ACHN (cell line): ENCODE results near the gene AKAP10.
A peak's percentile ranks its signal among the peaks of the same experiment; 100 is the strongest.
"Not testable (repeated sequence)": the region's sequence is repeated elsewhere in the genome, so short reads cannot be mapped to it uniquely, and the experiment has no call there.

Experiments
- DNase-seq: peaks from one replicate; pipeline ENCODE4 v3.0.0-alpha.2; 2015
- in situ Hi-C: cut with HindIII; loops from 2 replicates; pipeline ENCODE4 v1.10.0; 2017; ENCODE audit warnings: low sequenced_read_pairs, low pct_ligation_motif_present, low pct_unique_long_range_greater_than_20kb

AKAP10 gene

DNA sequence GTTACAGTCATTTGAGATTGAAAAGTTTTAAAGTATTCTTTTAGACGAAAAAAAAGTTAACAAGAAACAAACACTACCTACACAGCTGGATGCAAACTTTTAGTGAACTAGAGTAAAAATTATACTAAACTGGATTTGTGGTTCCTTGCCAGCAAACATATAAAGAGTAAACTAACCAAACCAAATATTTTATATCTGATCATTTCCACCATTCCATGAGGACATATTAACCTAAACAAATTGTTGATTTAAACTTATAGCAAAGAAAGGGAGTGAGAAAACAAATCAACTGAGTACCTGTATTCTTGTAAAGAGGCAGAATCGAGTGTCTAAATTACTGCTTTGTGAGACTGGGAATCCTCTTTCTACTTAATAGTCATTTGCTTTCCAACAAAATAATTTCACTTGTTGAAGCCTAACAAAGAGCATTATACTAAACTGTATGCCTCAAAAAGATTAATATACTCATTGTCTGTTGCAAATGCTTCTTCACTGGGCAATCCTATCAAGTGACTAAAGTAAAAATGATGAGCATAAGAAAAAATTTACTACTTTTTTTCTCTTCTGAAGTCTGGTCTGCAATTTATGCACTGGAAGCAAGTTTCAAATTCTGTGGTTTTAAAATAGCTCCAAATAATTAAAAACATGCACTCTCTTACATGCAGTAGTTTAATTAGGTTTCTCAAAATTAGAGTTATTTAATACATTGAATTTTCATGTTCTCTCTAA is 37.5 kb downstream of the AKAP10 start:
- in situ Hi-C loops: no loop called here
- no peak for DNase-seq

DNA sequence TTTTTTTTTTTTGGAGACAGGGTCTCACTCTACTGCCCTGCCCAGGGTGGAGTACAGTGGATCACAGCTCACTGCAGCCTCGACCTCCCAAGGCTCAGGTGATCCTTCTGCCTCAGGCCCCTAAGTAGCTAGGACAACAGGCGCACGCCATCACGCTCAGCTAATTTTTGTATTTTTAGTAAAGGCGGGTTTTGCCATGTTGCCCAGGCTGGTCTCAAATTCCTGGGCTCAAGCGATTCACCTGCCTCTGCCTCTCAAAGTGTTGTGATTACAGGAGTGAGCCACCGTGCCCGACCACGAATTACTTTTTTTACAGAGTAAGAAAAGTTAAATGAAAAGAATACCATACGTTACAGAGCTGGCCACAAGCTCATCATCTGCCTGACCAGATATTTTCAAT is 38.9 kb downstream of the AKAP10 start:
- DNase-seq: no peak
- in situ Hi-C loops: no loop called here

DNA sequence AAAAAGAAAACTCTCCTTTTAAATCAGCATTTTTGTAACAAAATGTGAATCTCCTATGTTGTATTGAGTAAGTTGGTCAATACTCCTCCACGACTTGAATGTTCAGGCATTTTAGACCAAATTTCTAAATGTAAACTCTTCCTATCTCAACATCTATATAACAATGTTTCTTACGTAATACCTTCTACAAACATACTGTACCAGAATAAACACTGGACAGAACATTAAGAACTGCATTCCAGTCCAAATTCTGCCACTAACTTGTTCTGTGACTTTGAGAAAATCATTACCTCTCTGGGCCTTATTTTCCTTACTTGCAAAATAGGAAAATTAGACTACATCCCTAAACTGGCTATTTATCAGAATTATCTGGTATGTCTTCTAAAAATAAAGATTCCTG is 40.1 kb downstream of the AKAP10 start:
- no peak for DNase-seq
- in situ Hi-C loops: no loop called here

DNA sequence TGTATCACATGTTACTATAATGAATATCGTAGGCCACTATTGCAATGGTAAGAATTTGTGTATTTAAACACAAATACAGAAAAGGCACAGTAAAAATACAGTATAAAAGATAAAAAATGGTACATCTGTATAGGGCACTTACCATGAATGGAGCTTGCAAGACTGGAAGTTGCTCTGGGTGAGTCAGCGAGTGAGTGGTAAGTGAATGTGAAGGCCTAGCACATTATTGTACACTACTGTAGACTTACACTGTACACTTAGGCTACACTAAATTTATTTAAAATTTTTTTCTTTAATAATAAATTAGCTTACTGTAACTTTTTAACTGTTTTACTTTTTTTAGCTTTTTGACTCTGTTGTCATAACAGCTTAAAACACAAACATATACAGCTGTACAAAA is 42.5 kb downstream of the AKAP10 start:
- no peak for DNase-seq
- in situ Hi-C loops: no loop called here

DNA sequence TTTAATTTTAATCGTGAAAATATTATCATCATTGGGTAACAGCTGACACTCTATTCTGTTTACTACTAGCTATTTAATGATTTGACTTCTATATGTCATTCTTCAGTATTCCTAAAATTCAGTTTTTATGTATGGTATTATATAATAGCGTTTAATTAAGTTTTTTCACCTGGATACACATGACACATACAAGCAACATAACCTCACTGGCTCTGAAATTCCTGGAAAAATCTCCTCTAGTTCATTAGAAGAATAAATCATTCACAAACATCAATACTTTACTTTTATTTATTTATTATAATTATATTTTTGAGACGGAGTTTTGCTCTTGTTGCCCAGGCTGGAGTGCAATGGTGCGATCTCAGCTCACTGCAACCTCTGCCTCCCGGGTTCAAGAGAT is 44.0 kb downstream of the AKAP10 start:
- in situ Hi-C loops: no loop called here
- no peak for DNase-seq

DNA sequence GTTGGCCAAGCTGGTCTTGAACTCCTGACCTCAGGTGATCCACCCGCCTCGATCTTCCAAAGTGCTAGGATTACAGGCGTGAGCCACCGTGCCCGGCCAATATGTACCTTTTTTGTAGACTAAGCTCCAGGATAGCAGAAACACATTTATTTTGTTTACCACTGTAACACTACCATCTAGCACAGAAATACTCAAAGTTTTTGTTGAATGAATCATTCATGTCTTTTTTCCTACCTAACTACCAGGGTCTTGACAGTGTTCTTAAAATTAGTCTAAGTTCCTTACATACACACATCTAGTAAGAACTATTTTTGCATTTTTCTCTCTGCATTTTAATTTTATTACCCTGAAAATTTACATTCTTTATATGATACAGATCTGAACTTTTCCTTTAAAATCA is 44.4 kb downstream of the AKAP10 start:
- in situ Hi-C loops: no loop called here
- peak; percentile 20 for DNase-seq

DNA sequence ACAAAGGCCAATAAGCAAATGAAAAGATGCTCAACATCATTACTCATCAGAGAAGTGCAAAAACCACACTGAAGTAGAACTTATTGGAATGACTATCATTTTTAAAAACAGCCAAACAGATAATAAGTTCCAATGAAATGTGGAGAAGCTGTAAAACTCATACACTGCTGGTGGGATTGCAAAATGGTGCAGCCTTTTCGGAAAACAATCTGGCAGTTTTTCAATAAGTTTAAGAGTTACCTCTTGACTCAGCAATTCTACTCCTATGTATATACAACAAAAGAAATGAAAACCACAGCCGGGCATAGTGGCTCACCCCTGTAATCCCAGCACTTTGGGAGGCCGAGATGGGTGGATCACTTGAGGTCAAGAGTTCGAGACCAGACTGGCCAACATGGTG is 49.3 kb downstream of the AKAP10 start:
- in situ Hi-C loops: no loop called here
- no peak for DNase-seq

DNA sequence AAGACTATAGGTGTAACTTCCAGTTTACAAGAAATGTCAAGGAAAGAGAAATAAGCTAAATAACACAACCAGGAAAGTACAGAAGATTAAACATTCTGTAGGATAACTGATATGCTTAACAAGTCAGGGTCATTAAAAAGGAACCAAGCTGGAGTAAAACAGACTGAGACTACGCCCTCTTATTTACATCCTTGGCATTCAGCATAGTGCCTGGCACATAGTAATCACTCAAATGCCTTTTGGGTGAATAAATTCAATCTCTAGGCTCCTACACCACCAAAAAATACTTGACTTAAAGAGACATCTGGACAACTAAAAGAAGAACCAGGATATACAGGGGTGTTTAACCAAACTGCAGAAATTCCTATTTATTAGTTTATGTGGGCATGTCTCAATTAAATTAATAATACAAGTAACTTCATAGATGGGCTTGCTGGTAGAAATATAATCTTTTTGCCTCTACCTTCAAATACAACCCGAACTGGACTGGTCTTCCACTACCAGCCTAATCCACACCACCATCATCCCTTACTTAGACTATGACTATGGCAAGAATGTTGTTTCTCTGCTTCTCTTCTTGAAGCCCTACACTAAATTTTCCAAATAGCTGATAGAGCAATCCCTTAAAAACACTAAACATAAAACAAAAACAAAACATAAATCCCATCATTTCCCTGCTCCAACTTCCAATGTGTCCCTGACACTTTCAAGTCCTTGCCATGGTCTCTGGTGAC is 62.2 kb downstream of the AKAP10 start:
- no peak for DNase-seq
- in situ Hi-C loops: no loop called here

DNA sequence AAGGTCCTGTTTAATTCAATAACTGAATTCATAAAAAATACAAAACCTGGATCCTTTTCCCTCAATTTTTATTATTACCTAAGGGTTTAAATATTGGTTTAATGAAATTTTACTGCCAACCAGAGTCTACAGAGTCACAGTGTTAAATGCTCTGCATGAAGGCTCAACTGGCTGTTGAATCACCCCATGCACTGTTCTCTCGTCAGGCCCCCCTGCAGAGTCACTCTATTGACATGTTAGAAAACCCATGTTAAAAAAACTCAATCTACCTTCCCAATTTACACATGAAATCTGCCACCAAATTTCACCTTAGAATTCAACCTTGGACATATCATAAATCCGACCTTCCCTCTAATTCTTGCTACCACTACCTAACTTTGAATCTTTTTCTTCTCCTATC is 66.6 kb downstream of the AKAP10 start:
- no peak for DNase-seq
- in situ Hi-C loops: no loop called here

DNA sequence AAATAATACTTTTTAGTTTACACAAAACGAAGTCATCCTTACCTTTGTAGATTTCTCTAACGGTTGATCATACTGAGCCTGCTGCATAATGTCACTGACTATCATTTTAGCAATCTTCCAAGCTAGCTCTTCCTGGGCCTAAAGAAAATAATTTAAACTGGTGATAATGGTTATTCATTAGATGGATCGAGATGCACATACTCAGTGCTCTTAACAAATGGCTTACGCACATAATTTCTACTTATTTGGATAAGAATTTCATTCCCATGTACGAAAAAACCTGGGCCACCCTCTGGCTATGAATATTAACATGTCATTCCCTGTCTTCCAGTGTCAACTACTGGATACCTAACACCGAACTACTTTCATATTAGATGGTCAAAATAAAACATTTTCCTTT is 68.5 kb downstream of the AKAP10 start:
- in situ Hi-C loops: no loop called here
- DNase-seq: no peak

DNA sequence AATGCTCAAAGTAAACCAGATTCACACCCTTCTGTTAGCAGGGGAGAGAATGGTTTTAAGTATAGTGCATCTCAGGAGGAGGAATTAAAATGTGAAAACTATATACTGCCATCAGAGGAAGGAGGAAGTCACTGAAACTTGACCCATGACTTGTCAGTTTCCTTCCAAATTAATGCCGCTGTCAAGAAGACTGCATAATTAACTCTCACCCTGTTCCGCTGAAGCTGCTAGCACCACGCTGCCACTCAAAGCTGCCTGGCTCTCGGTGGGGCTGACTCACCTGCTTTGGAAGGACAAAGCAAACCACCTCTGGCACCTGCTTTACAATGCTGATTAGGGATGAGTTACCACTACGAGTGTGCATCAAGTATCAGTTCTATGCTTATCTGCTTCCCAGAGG is 72.1 kb downstream of the AKAP10 start:
- no peak for DNase-seq
- in situ Hi-C loops: no loop called here

DNA sequence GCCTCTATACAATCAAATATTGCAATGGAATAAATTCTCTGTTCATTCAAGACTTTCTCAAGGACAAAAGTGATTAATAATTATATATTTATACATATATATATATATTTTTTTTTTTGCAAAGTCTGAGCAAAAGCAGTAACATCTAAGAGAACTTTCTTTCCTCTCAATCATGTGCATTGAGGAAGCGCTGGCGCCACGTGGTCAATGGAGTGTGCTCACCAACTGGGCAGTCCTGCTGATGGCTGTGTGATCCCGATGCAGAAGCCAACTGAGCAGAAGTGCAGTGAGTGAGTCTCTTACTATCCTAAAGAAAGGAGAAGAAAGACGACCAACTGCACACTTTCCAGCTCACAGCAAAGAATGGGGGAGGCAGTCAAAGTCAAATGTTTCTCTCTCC is 72.7 kb downstream of the AKAP10 start:
- no peak for DNase-seq
- in situ Hi-C loops: no loop called here

DNA sequence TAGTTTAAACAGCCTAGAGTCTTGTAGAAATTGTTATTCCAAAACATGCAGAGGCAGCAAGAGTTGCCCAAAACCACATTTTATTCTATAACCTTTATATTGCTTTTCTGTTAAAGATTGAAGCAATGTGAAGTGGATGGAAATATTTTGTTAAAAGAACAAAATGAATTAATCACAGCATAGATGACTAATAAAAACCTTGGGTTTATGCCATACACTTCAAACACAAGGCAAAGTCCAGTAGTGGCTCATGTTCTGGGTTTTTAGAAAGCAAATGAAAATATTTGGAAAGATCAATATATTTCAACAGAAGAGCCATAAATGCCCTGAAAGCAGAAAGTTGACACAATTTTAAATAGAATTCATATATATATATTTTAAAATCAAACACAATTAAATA is 73.2 kb downstream of the AKAP10 start:
- in situ Hi-C loops: no loop called here
- no peak for DNase-seq

DNA sequence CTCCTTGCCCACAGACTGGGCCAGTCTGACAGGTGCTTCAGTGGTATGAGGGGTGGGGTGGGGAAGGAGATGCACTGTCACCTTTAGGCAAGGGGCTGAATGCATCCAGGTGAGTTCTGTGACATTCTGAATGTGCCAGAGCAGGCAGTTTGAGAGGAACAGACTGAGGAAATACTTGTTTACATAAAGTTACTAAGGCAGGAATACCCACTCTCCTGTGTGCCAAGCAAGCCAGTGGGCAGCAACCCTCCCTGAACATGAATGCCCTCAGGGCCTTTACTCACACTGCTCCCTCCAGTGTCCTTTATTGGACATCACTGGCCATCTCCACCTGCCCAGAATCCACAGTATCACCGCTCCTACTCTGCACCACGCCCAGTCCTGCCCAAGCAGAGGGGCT is 76.8 kb downstream of the AKAP10 start:
- in situ Hi-C loops: no loop called here
- DNase-seq: no peak

DNA sequence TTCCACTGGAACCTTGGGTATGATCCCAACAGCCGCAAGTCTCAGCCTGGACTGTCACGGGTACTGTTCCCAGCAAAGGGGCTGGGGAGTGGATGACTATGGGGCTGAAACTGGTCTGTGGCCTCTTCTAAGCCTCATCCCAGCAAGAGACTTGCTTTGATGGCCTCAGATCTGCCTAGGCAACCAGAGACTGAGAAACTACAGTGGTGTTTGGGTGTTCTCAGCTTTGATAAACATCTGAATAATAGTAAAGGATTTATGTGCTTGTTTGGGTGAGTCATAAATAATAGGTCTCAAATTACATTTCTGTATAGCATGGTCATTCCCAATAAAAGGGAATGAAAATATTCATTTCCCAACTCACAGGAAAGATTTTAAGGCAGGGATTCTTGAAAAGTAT is 79.7 kb downstream of the AKAP10 start:
- in situ Hi-C loops: no loop called here
- DNase-seq: no peak

DNA sequence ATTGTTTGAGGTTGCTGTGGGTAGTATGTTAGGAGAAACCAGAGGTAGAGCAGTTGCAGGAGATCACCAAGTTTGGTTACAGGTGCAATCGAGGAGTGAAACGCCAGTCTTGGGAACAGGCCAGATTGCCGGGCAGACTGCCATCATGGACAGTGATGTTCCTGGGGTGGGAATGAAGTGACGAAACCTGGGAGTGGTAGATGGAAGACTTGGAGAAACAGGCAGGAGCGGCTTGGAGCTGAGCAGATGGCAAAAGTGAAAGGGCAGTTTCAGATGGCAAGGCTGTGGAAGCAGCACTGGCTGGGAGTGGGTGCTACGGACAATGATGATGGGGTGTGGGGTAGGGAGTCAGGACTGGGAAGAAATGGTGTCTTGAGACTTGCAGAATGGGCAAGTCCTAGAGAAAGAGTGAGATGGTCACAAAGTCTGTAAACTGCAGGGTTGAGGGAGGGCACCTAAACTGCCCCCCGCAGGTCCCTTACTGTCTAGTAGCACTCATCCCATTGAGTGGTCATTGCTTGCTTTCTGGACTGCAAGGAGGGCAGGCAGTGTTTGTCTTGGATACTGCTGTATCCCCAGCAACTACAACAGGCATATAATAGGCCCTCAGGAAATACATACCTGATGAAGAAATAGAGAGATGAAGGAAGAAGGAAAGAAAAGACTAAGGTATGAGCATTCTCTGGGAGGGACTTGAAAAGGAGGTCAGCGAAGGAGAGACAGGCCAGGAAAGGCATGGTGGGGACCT is 80.4 kb downstream of the AKAP10 start:
- DNase-seq: no peak
- in situ Hi-C loops: no loop called here

DNA sequence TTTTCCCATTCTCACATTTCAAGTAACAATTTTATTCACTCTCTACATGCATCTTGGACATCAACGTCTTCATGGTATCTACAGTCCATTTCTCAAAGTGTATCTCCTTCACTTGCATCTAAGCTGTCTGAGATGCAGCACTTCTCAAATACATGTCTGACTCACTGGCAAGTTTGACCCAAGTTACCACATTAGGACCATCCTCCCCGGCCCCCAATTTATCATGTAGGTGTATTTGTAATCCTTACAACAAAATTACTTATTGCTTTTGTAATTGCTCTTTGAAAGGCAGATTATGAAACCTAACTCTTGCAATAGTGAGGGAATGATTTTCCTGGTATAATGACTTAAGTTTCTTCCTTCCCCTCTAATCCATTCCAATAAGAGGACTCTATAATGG is 80.9 kb downstream of the AKAP10 start:
- no peak for DNase-seq
- in situ Hi-C loops: no loop called here

DNA sequence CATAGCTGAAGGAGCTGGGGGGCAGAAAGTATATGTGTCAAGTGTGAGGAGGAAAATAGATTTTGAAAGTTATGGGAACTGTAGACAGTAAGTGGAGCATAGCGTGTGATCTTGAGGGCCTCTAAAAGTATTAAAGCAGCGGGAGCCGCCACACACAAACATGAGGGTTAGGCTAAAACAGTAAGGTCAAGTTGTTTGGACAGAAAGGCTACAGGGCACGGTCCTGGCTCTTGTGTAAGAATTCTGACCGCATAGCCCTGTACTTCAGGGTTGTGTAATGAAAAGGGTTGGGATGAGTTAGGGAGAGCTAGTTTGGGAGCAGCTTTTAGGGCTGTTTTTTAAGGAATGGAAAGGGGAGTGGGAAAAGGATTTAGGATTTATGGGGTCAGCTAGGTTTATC is 87.1 kb downstream of the AKAP10 start:
- DNase-seq, in situ Hi-C loops: not testable (repeated sequence)

DNA sequence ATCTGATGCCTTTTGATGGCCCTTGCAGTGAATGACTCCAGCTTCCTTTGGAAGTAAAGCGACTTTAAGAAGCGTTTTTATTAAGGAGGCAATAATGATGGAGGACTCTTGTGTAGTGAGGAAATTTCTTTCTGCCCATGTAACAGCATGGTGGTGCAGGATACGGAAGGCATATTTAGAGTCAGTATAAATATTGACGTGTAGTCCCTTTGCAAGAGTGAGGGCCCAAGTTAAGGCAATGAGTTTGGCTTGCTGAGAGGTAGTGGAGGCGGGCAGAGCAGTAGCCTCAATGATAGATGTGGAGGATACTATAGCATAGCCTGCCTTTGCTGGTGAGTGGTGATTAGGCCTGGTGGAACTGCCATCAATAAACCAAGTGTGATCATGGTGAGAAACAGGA is 87.6 kb downstream of the AKAP10 start:
- in situ Hi-C loops, DNase-seq: not testable (repeated sequence)

DNA sequence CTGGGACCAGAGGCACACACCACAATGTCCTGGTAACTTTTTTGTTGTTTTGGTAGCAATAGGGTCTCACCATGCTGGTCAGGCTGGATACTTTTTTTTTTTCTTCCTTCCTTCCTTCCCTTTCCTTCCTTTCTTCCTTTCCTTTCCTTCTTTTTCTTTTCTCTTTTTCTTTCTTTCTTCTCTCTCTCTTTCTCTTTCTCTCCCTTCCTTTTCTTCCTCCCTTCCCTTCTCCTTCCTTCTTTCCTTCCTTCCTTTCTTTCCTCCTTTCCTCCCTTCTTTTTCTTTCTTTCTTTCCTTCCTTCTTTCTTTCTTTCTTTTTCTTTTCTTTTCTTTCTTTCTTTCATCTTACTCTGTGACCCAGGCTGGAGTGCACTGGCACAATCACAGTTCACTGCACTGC is 91.5 kb downstream of the AKAP10 start:
- in situ Hi-C loops: no loop called here
- DNase-seq: no peak
